ENCODE data around the gene TYMS. TPM values are rescaled to one million over a fixed set of nuclear protein-coding genes. Genes with fewer than 3 reads are reported as not detected.

The TYMS gene
- total and polyA plus RNA-seq, 2 donors (not counting 1 experiment from before 2014, with no cell fraction given) = 0.34 to 1.1 TPM

DNA sequence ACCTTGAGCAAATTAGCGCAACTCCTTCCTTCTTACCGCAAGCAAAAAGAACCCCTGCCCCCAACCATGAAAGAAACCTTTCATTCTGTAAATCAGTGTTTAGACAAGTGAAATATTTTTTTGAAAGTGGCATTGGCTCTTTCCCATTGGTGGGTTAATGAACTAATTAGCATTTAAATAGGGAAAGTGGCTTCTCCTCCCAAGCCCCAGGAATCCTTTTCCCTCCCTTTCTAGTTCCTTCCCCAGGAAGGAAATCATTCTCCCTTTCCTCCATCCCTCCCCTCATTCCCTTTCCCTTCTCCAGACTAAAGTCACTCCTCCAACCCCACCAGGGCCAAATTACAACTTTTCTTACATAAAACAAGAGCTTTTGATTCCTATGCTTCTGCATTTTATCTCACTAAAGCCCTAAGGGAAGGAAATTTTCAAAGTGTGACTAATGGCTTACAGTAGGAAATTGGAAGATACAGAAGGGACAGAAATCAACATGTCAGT lies 22.9 kb upstream of the TYMS start:
- Mint-ChIP-seq H3K27me3 (peaks cover 11% of the 10 kb centered on the region), H3K4me1 (no peaks in the 10 kb centered on the region), H3K4me3 (no peak overlapping the region), H3K9me3 (ENCODE audit: insufficient read depth) (no peaks in the 10 kb centered on the region), H3K27ac (no peak overlapping the region)
- TF ChIP-seq EZH2 (IDR thresholded peaks at IDR 0.05; ENCODE audit: borderline replicate concordance, insufficient read depth, low read depth, low read length, poor library complexity, severe bottlenecking) = no peak
- WGBS (ENCODE audit: insufficient coverage) = no CpG with 5 or more reads among the region's 2 CpGs
- Histone ChIP-seq H3K4me2 (replicated peaks; ENCODE audit: low read depth, low read length, poor library complexity, severe bottlenecking) (no peak overlapping the region), H4K20me1 (ENCODE audit: control insufficient read depth, insufficient read depth, low read length, poor library complexity, severe bottlenecking) (no peaks in the 10 kb centered on the region), H3K79me2 (ENCODE audit: control insufficient read depth, insufficient read depth, low read length) (no peaks in the 10 kb centered on the region), H3K9ac (ENCODE audit: low read length) (no peak overlapping the region), H3K4me1 (ENCODE audit: control insufficient read depth in 2 of 2, insufficient read depth in 2 of 2, low read length in 2 of 2) (no peaks in the 10 kb centered on the region), H2AFZ (ENCODE audit: insufficient read depth, low read depth, low read length, poor library complexity, severe bottlenecking) (no peak overlapping the region), H3K36me3 (replicated peaks in 1 of 2; ENCODE audit: control extremely low read depth in 1 of 2, control insufficient read depth in 1 of 2, extremely low read depth in 1 of 2, insufficient read depth in 2 of 2, low read length in 1 of 2) (no peaks in the 10 kb centered on the region), H3K4me3 (ENCODE audit: control extremely low read depth in 1 of 5, extremely low read depth in 1 of 5, insufficient read depth in 1 of 5, low read depth in 2 of 5, low read length in 4 of 5) (no peak overlapping the region), H3K9me3 (ENCODE audit: control extremely low read depth in 1 of 3, control insufficient read depth in 2 of 3, insufficient read depth in 1 of 3, low read length in 2 of 3) (no peaks in the 10 kb centered on the region), H3K27ac (ENCODE audit: low read length in 2 of 2) (no peak overlapping the region), H3K27me3 (replicated peaks in 1 of 4; ENCODE audit: control extremely low read depth in 1 of 4, control insufficient read depth in 3 of 4, insufficient read depth in 4 of 4, low read length in 3 of 4) (no peaks in the 10 kb centered on the region)
- intact Hi-C loops (cut with micrococcal nuclease) = no loop called here
- ATAC-seq (ENCODE audit: low read depth) (no peak), DNase-seq (no peak)
- CTCF ChIA-PET = no interaction called here
- POLR2A ChIA-PET = no interaction called here

DNA sequence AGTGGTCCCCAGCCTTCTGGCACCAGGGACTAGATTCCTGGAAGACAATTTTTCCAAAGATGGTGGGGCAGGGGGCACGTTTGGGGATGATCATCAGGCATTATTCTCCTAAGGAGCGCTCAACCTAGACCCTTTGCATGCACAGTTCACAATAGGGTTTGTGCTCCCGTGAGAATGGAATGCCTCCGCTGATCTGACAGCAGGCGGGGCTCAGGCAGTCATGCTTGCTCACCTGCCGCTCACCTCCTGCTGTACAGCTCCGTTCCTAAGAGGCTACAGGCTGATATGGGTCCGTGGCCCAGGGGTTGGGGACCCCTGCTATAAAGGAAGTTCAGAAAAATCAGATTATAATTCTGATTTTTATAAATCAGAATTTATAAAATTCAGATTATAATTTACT lies 22.3 kb upstream of the TYMS start:
- ATAC-seq (ENCODE audit: low read depth) (no peak), DNase-seq (no peak)
- intact Hi-C loops (cut with micrococcal nuclease) = no loop called here
- no peak overlapping the region for H3K27ac ChIP-seq (ENCODE audit: low read length in 2 of 2)
- H4K20me1 ChIP-seq (ENCODE audit: control insufficient read depth, insufficient read depth, low read length, poor library complexity, severe bottlenecking) = no peaks in the 10 kb centered on the region
- H3K36me3 ChIP-seq (replicated peaks in 1 of 2; ENCODE audit: control extremely low read depth in 1 of 2, control insufficient read depth in 1 of 2, extremely low read depth in 1 of 2, insufficient read depth in 2 of 2, low read length in 1 of 2) = no peaks in the 10 kb centered on the region
- Mint-ChIP-seq H3K4me3 (no peak overlapping the region), H3K9me3 (ENCODE audit: insufficient read depth) (no peaks in the 10 kb centered on the region), H3K27ac (no peak overlapping the region), H3K27me3 (peaks cover 9% of the 10 kb centered on the region), H3K4me1 (no peaks in the 10 kb centered on the region)
- H3K9ac ChIP-seq (ENCODE audit: low read length) = no peak overlapping the region
- H3K27me3 ChIP-seq (replicated peaks in 1 of 4; ENCODE audit: control extremely low read depth in 1 of 4, control insufficient read depth in 3 of 4, insufficient read depth in 4 of 4, low read length in 3 of 4) = no peaks in the 10 kb centered on the region
- H3K4me1 ChIP-seq (ENCODE audit: control insufficient read depth in 2 of 2, insufficient read depth in 2 of 2, low read length in 2 of 2) = no peaks in the 10 kb centered on the region
- H3K4me3 ChIP-seq (ENCODE audit: control extremely low read depth in 1 of 5, extremely low read depth in 1 of 5, insufficient read depth in 1 of 5, low read depth in 2 of 5, low read length in 4 of 5) = no peak overlapping the region
- no peak overlapping the region for H2AFZ ChIP-seq (ENCODE audit: insufficient read depth, low read depth, low read length, poor library complexity, severe bottlenecking)
- ChIA-PET POLR2A (no interaction called here), CTCF (no interaction called here)
- WGBS (ENCODE audit: insufficient coverage) = 88% methylated on average over 5 of the region's 8 CpGs
- TF ChIP-seq, protein P1, sequence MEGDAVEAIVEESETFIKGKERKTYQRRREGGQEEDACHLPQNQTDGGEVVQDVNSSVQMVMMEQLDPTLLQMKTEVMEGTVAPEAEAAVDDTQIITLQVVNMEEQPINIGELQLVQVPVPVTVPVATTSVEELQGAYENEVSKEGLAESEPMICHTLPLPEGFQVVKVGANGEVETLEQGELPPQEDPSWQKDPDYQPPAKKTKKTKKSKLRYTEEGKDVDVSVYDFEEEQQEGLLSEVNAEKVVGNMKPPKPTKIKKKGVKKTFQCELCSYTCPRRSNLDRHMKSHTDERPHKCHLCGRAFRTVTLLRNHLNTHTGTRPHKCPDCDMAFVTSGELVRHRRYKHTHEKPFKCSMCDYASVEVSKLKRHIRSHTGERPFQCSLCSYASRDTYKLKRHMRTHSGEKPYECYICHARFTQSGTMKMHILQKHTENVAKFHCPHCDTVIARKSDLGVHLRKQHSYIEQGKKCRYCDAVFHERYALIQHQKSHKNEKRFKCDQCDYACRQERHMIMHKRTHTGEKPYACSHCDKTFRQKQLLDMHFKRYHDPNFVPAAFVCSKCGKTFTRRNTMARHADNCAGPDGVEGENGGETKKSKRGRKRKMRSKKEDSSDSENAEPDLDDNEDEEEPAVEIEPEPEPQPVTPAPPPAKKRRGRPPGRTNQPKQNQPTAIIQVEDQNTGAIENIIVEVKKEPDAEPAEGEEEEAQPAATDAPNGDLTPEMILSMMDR (IDR thresholded peaks at IDR 0.05) = no peak
- TF ChIP-seq EZH2 (IDR thresholded peaks at IDR 0.05; ENCODE audit: borderline replicate concordance, insufficient read depth, low read depth, low read length, poor library complexity, severe bottlenecking) = no peak
- no peaks in the 10 kb centered on the region for H3K79me2 ChIP-seq (ENCODE audit: control insufficient read depth, insufficient read depth, low read length)
- no peaks in the 10 kb centered on the region for H3K9me3 ChIP-seq (ENCODE audit: control extremely low read depth in 1 of 3, control insufficient read depth in 2 of 3, insufficient read depth in 1 of 3, low read length in 2 of 3)
- no peak overlapping the region for H3K4me2 ChIP-seq (replicated peaks; ENCODE audit: low read depth, low read length, poor library complexity, severe bottlenecking)
